Measurements from ENCODE around the gene OTC. TPM values are rescaled to one million over a fixed set of nuclear protein-coding genes. Genes with fewer than 3 reads are reported as not detected.

The OTC gene
- total RNA-seq, 2 experiments from 2014 or later: not detected

DNA sequence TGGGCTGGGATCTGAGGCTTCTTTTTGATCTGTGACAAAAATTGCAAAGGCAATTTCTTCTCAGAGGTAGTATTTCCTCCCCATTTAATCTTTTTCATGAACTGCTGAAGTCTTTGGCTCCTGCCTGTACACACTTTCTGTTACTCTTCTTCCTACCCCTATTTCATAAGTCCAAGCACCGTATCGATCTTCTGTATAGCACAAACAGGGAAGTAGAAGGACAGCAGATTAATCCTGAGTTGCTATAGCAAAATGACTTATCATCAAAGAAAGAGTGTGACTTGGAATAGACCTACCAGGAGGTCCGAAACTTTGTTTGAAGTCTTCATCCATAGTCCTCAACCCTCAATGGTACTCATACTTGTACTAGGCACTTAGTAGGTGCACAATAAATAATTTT lies 22.0 kb downstream of the OTC start:
- H3K36me3 Mint-ChIP-seq (ENCODE audit: low read depth): no peaks in the 10 kb centered on the region
- H3K9me3 Mint-ChIP-seq: no peaks in the 10 kb centered on the region
- no peak for DNase-seq
- no peaks in the 10 kb centered on the region for H3K4me1 Mint-ChIP-seq
- ChIA-PET POLR2A (no interaction called here), CTCF (no interaction called here)
- H3K27me3 Mint-ChIP-seq: peaks cover 4% of the 10 kb centered on the region
- no peak overlapping the region for H3K27ac Mint-ChIP-seq
- H3K4me3 Mint-ChIP-seq: no peak overlapping the region

DNA sequence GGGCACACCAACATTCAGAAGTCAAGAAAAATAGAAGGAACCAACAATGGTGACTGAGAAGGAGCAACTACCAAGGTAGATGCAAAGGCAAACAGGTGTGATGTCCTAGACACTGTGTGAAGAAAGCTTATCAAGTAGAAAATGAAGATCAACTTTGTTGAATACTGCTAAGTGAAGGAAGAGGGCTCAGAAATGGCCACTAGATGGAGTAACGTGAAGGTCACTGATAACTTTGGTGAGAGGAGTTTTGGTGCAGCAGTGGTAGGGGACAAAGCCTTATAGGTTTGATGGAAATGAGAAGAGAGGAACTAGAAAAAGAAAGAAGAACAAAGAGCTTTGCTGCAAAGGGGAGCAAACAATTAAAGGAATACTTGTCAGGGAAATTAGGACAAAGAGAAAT lies 23.5 kb downstream of the OTC start:
- ChIA-PET CTCF (no interaction called here), POLR2A (no interaction called here)
- no peak for DNase-seq
- Mint-ChIP-seq H3K9me3 (no peaks in the 10 kb centered on the region), H3K4me1 (no peaks in the 10 kb centered on the region), H3K27me3 (peaks cover 4% of the 10 kb centered on the region), H3K4me3 (no peak overlapping the region), H3K36me3 (ENCODE audit: low read depth) (no peaks in the 10 kb centered on the region), H3K27ac (no peak overlapping the region)

- Mint-ChIP-seq H3K36me3 (ENCODE audit: low read depth) (no peaks in the 10 kb centered on the region), H3K4me1 (no peaks in the 10 kb centered on the region), H3K4me3 (no peak overlapping the region), H3K27ac (no peak overlapping the region), H3K27me3 (peaks cover 1% of the 10 kb centered on the region), H3K9me3 (no peaks in the 10 kb centered on the region)
- POLR2A ChIA-PET: no interaction called here
- CTCF ChIA-PET: interaction anchor here (0.6 kb wide), 1 partner anchor 21 kb away, joined by 3 read pairs; no protein-coding TSS in a partner anchor
- DNase-seq: no peak
These were observed 24.3 kb downstream of the OTC start for GRCh38 chrX:38376747-38377146.

DNA sequence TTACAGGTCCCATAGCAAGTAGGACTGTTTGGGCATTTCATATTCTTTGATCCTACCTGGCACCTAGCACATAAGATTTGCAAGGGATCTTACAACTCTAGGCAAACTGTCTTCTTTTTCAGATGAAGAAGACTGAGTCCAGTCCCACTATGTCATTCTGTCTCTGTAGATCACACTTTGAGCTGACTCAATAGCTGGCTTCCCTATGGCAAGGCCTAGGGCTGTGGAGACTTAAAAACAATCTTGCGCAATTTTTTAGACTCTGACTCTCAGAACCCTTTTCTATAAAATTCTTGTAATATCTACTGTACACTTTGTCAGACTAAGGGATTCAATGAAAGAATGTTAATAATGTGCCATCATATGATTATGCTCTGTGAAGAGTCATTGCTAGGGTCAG lies 26.7 kb downstream of the OTC start:
- Mint-ChIP-seq H3K9me3 (no peaks in the 10 kb centered on the region), H3K36me3 (ENCODE audit: low read depth) (no peaks in the 10 kb centered on the region), H3K4me1 (no peaks in the 10 kb centered on the region), H3K27ac (no peak overlapping the region), H3K4me3 (no peak overlapping the region), H3K27me3 (peaks cover 1% of the 10 kb centered on the region)
- ChIA-PET CTCF (no interaction called here), POLR2A (no interaction called here)
- no peak for DNase-seq

DNA sequence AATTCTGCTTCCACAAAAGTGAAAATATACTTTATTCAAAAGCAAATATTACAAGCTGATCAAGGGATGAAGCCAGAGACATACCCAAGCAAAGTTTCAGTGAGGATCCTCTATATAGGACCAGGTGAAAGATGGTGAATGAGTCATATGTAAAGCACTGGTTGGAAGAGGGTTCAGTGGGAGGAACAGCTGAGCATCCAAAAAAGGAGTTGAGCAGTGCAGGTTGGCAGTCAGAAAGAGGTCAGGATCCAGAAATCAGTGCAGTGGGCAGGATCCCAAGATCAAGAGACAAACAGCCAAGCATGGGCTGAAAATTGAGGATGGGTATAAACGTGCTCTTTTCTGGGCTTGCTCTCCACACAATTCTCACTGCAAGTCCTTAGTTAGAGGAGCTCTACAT lies 30.3 kb downstream of the OTC start:
- Mint-ChIP-seq H3K4me3 (no peak overlapping the region), H3K9me3 (no peaks in the 10 kb centered on the region), H3K4me1 (no peaks in the 10 kb centered on the region), H3K27me3 (peaks cover 1% of the 10 kb centered on the region), H3K27ac (no peak overlapping the region), H3K36me3 (ENCODE audit: low read depth) (no peaks in the 10 kb centered on the region)
- ChIA-PET CTCF (no interaction called here), POLR2A (no interaction called here)
- no peak for DNase-seq

DNA sequence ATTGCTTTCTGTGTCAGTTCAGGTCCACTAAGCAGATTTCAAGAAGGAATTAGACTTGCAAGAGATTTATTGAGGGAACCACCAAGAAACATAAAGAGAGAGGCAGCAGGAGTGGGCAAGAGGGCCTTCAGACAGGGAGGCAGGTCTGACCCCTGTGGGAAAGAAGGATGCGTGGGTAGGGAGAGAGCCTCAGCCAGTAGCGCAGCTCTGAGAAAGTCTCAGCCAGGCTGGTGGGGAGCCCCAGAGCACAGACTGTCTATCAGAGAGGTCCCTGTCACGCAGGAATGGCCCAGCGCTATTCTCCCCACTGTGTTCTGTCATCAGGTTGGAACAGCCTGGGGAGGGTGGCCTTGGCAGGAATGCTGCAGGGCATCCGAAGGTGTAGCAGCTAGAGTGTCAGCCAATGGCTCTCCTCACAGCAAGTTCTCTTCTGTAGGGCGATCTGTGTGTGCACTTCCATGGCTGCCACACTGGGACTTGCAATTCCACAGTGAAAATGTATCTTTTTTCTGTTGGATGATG lies 48.0 kb downstream of the OTC start:
- ChIA-PET POLR2A (no interaction called here), CTCF (no interaction called here)
- no peaks in the 10 kb centered on the region for H3K9me3 Mint-ChIP-seq
- no peaks in the 10 kb centered on the region for H3K36me3 Mint-ChIP-seq (ENCODE audit: low read depth)
- DNase-seq: no peak
- no peak overlapping the region for H3K27ac Mint-ChIP-seq
- H3K4me1 Mint-ChIP-seq: no peaks in the 10 kb centered on the region
- no peaks in the 10 kb centered on the region for H3K27me3 Mint-ChIP-seq
- no peak overlapping the region for H3K4me3 Mint-ChIP-seq

GRCh38 chrX:38402118-38402517 lies 49.7 kb downstream of the OTC start:
- Mint-ChIP-seq H3K27ac (no peak overlapping the region), H3K36me3 (ENCODE audit: low read depth) (no peaks in the 10 kb centered on the region), H3K27me3 (peaks cover 2% of the 10 kb centered on the region), H3K4me1 (no peaks in the 10 kb centered on the region), H3K4me3 (no peak overlapping the region), H3K9me3 (no peaks in the 10 kb centered on the region)
- DNase-seq: no peak
- POLR2A ChIA-PET: no interaction called here
- CTCF ChIA-PET: no interaction called here

DNA sequence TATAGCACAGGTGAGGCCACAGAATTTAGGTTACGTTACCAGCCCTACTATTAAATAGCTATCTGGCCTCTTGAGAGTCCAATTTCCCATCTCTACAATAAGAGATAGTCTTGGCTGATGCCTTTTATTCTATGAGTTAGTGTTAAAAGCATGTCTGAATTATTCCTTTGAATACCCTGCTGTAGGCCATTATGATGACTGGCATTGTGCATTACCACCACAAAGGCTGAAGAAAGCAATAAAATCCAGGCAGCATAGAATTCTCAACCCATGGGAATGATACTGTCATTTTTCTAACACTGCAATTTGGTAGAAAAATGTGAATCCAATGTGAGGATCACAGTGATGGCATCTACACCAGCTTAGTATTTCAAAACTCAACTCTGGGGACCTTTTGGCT lies 51.4 kb downstream of the OTC start:
- Mint-ChIP-seq H3K36me3 (ENCODE audit: low read depth) (no peaks in the 10 kb centered on the region), H3K27ac (no peak overlapping the region), H3K27me3 (peaks cover 2% of the 10 kb centered on the region), H3K4me1 (no peaks in the 10 kb centered on the region), H3K4me3 (no peak overlapping the region), H3K9me3 (no peaks in the 10 kb centered on the region)
- no peak for DNase-seq
- CTCF ChIA-PET: no interaction called here
- POLR2A ChIA-PET: no interaction called here

DNA sequence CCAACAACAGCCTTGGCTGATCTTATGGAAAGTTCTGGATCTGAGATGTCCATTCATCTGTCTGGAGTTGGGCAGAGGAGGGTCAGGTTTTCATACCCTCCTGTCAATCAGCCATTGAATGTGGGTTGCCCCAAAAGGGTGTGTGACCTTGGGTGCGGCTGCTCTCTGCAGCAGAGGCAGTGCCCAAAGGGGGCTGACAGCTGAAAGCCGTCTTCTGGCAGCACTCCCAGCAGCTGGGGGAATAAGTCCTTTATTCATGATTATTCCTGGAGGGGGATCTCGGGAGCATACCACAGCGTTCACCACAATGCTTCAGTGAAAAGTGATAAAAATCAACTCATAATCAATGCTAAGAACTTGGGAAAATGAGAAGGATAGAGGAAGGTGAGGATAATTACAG lies 54.7 kb downstream of the OTC start:
- H3K4me1 Mint-ChIP-seq: no peaks in the 10 kb centered on the region
- H3K27me3 Mint-ChIP-seq: peaks cover 2% of the 10 kb centered on the region
- no peak overlapping the region for H3K4me3 Mint-ChIP-seq
- H3K9me3 Mint-ChIP-seq: no peaks in the 10 kb centered on the region
- no peaks in the 10 kb centered on the region for H3K36me3 Mint-ChIP-seq (ENCODE audit: low read depth)
- CTCF ChIA-PET: no interaction called here
- POLR2A ChIA-PET: no interaction called here
- no peak for DNase-seq
- H3K27ac Mint-ChIP-seq: no peak overlapping the region

GRCh38 chrX:38409289-38409688 lies 56.9 kb downstream of the OTC start:
- Mint-ChIP-seq H3K9me3 (no peaks in the 10 kb centered on the region), H3K27me3 (peaks cover 2% of the 10 kb centered on the region), H3K4me3 (no peak overlapping the region), H3K4me1 (no peaks in the 10 kb centered on the region), H3K36me3 (ENCODE audit: low read depth) (no peaks in the 10 kb centered on the region), H3K27ac (no peak overlapping the region)
- ChIA-PET POLR2A (no interaction called here), CTCF (no interaction called here)
- no peak for DNase-seq

- H3K27ac Mint-ChIP-seq: no peak overlapping the region
- H3K9me3 Mint-ChIP-seq: no peaks in the 10 kb centered on the region
- H3K27me3 Mint-ChIP-seq: peaks cover 2% of the 10 kb centered on the region
- no peaks in the 10 kb centered on the region for H3K36me3 Mint-ChIP-seq (ENCODE audit: low read depth)
- no peaks in the 10 kb centered on the region for H3K4me1 Mint-ChIP-seq
- H3K4me3 Mint-ChIP-seq: no peak overlapping the region
- ChIA-PET CTCF (no interaction called here), POLR2A (no interaction called here)
- DNase-seq: no peak
These were observed 74.4 kb downstream of the OTC start for GRCh38 chrX:38426785-38427184.

- no peaks in the 10 kb centered on the region for H3K9me3 Mint-ChIP-seq
- H3K27ac Mint-ChIP-seq: no peak overlapping the region
- H3K4me1 Mint-ChIP-seq: no peaks in the 10 kb centered on the region
- no peak for DNase-seq
- H3K4me3 Mint-ChIP-seq: no peak overlapping the region
- peaks cover 2% of the 10 kb centered on the region for H3K27me3 Mint-ChIP-seq
- ChIA-PET CTCF (no interaction called here), POLR2A (no interaction called here)
- no peaks in the 10 kb centered on the region for H3K36me3 Mint-ChIP-seq (ENCODE audit: low read depth)
These were observed 79.1 kb downstream of the OTC start for GRCh38 chrX:38431525-38431924.

DNA sequence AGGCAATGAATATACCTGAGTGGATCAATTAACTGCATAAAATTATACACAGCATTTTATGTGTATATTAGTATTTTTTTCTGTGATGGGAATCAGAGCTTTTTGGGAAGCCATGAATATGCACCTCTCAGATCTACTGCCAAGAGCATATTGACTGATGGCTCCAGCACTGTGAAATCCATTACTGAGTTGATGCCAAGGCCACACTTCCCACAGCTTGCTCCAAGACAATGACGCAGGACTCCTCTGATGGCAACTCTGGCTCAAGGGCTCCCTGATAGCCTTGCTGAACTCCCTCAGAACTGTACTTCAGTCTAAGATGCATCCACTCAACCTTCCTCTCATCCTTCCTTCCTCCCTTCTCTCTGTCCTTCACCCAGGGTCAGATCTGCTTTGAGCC lies 82.7 kb downstream of the OTC start:
- H3K4me3 Mint-ChIP-seq: no peak overlapping the region
- CTCF ChIA-PET: no interaction called here
- H3K4me1 Mint-ChIP-seq: no peaks in the 10 kb centered on the region
- H3K36me3 Mint-ChIP-seq (ENCODE audit: low read depth): no peaks in the 10 kb centered on the region
- no peak overlapping the region for H3K27ac Mint-ChIP-seq
- POLR2A ChIA-PET: no interaction called here
- peaks cover 2% of the 10 kb centered on the region for H3K27me3 Mint-ChIP-seq
- DNase-seq: no peak
- no peaks in the 10 kb centered on the region for H3K9me3 Mint-ChIP-seq

GRCh38 chrX:38437093-38437492 lies 84.7 kb downstream of the OTC start:
- POLR2A ChIA-PET: no interaction called here
- Mint-ChIP-seq H3K4me1 (no peaks in the 10 kb centered on the region), H3K4me3 (no peak overlapping the region), H3K36me3 (ENCODE audit: low read depth) (no peaks in the 10 kb centered on the region), H3K27me3 (no peaks in the 10 kb centered on the region), H3K27ac (no peak overlapping the region), H3K9me3 (no peaks in the 10 kb centered on the region)
- CTCF ChIA-PET: no interaction called here
- no peak for DNase-seq

- no peak for DNase-seq
- no peaks in the 10 kb centered on the region for H3K27me3 Mint-ChIP-seq
- no peak overlapping the region for H3K27ac Mint-ChIP-seq
- ChIA-PET CTCF (no interaction called here), POLR2A (no interaction called here)
- H3K9me3 Mint-ChIP-seq: no peaks in the 10 kb centered on the region
- H3K4me1 Mint-ChIP-seq: no peaks in the 10 kb centered on the region
- H3K4me3 Mint-ChIP-seq: no peak overlapping the region
- no peaks in the 10 kb centered on the region for H3K36me3 Mint-ChIP-seq (ENCODE audit: low read depth)
These were observed 85.9 kb downstream of the OTC start for GRCh38 chrX:38438321-38438720.
